Measurements from ENCODE around the gene TACC3.
A peak's percentile ranks its signal among the peaks of the same experiment; 100 is the strongest.

Gene TACC3

GRCh38 chr4:1748465-1748995 lies 27.2 kb downstream of the TACC3 start:
- peak; percentile 28 for DNase-seq

GRCh38 chr4:1749370-1749769 lies 28.0 kb downstream of the TACC3 start:
- DNase-seq = no peak

GRCh38 chr4:1749826-1750225 lies 28.5 kb downstream of the TACC3 start:
- DNase-seq = no peak

GRCh38 chr4:1750381-1751154 lies 29.2 kb downstream of the TACC3 start:
- DNase-seq = no peak

- no peak for DNase-seq
Measured at GRCh38 chr4:1751155-1751918, 30.0 kb downstream of the TACC3 start.

GRCh38 chr4:1751919-1752283 lies 30.6 kb downstream of the TACC3 start:
- DNase-seq = no peak

- no peak for DNase-seq
Measured at GRCh38 chr4:1752284-1753041, 31.1 kb downstream of the TACC3 start.

- DNase-seq = no peak
Measured at GRCh38 chr4:1753294-1753696, 32.0 kb downstream of the TACC3 start.

- no peak for DNase-seq
Measured at GRCh38 chr4:1753697-1754311, 32.5 kb downstream of the TACC3 start.

- DNase-seq = no peak
Measured at GRCh38 chr4:1754336-1754735, 33.0 kb downstream of the TACC3 start.

GRCh38 chr4:1755297-1755696 lies 34.0 kb downstream of the TACC3 start:
- no peak for DNase-seq

- no peak for DNase-seq
Measured at GRCh38 chr4:1756079-1756478, 34.8 kb downstream of the TACC3 start.

GRCh38 chr4:1756893-1757779 lies 35.8 kb downstream of the TACC3 start:
- no peak for DNase-seq

- no peak for DNase-seq
Measured at GRCh38 chr4:1757836-1758235, 36.5 kb downstream of the TACC3 start.

GRCh38 chr4:1758306-1759121 lies 37.2 kb downstream of the TACC3 start:
- DNase-seq = no peak

- DNase-seq = no peak
Measured at GRCh38 chr4:1759170-1759817, 38.0 kb downstream of the TACC3 start.

GRCh38 chr4:1759818-1760223 lies 38.5 kb downstream of the TACC3 start:
- no peak for DNase-seq

GRCh38 chr4:1760521-1761071 lies 39.3 kb downstream of the TACC3 start:
- no peak for DNase-seq

- DNase-seq = no peak
Measured at GRCh38 chr4:1761130-1761689, 39.9 kb downstream of the TACC3 start.

All from NCI-H524 treated with DMSO at 0.1 percent for 48 hours (cell line).